ENCODE results near the gene SCART1. TPM values are rescaled to one million over a fixed set of nuclear protein-coding genes. Genes with fewer than 3 reads are reported as not detected.
"Not testable (repeated sequence)": the region's sequence is repeated elsewhere in the genome, so short reads cannot be mapped to it uniquely, and the experiment has no call there.

Gene SCART1
- 10 to 100 TPM in 1 of 4 donors, 1 to 10 TPM in 3; 1.2 to 10.7 (median 2.0) TPM for total RNA-seq

DNA sequence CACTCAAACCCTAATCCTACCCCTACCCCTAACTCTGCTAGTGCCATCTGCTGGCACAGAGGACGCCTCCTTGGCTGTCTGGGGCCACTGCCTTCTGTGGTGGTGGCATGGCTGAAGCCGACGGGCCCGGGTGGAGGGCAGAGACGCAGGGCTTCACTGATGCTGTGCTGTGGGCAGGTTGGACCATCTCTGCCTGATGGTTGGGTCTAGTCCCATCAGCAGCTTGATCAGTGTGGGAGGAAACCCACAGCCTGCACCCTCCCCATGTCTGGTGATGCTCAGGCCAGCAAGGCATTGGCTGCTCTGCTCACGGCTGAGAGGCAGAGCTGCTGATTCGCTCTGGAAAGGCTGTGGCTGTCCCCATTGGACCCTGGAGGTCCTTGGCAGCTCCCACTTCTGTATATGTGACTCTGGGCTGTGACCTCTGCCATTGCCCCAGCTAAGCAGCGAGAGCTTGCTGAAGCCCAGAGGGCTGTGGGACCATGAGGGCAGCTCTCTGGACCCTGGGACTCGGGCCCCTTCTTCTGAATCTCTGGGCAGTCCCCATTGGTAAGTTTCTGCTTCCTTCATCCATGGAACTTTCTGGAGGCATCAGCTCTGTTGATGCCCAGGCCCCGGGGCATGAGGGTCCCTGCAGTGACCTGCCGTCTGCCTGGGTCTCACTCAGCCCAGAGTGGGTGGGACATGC is at the start of gene SCART1:
Gene SCART1, plus strand, starts transcription at position 430 of the 688 bp plus-strand sequence. Its CDS starts 53 bp downstream, at position 483.
- peaks cover 8% of the 10 kb centered on the region for H3K9me3 ChIP-seq
- H3K27ac ChIP-seq: no peak within 1 kb of the TSS
- H3K4me3 ChIP-seq: no peak within 1 kb of the TSS
- no peaks in the 10 kb centered on the region for H3K4me1 ChIP-seq
- TF ChIP-seq, protein P1, sequence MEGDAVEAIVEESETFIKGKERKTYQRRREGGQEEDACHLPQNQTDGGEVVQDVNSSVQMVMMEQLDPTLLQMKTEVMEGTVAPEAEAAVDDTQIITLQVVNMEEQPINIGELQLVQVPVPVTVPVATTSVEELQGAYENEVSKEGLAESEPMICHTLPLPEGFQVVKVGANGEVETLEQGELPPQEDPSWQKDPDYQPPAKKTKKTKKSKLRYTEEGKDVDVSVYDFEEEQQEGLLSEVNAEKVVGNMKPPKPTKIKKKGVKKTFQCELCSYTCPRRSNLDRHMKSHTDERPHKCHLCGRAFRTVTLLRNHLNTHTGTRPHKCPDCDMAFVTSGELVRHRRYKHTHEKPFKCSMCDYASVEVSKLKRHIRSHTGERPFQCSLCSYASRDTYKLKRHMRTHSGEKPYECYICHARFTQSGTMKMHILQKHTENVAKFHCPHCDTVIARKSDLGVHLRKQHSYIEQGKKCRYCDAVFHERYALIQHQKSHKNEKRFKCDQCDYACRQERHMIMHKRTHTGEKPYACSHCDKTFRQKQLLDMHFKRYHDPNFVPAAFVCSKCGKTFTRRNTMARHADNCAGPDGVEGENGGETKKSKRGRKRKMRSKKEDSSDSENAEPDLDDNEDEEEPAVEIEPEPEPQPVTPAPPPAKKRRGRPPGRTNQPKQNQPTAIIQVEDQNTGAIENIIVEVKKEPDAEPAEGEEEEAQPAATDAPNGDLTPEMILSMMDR (IDR thresholded peaks at IDR 0.05): no peak
- TF ChIP-seq EP300 (IDR thresholded peaks at IDR 0.05) (no peak), POLR2A (IDR thresholded peaks at IDR 0.05) (no peak), POLR2AphosphoS5 (IDR thresholded peaks at IDR 0.05) (no peak)
- 87% methylated on average over 3 of the region's 11 CpGs for WGBS
- DNase-seq (ENCODE audit: low spot score in 2 of 2): no peak
- H3K36me3 ChIP-seq: peaks cover 9% of the 10 kb centered on the region
- H3K27me3 ChIP-seq: no peaks in the 10 kb centered on the region

DNA sequence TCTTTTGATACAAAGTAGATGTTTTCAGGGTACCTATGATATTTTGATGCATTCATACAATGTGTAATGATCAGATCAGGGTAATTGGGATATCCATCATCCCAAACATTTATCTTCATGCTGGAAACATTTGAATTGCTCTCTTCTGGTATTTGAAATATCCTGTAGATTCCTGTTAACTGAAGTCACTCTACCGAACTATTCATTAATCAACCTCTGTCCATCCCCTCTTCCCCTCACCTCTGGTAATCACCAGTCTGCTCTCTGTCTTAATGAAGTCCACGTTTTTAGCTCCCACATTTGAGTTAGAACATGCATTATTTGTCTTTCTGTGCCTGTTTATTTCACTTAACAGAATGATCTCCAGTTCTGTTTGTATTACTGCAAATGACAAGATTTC is 48.5 kb upstream of the SCART1 start:
- Histone ChIP-seq H3K36me3 (peaks cover 50% of the 10 kb centered on the region), H3K27me3 (no peaks in the 10 kb centered on the region), H3K4me1 (no peaks in the 10 kb centered on the region), H3K27ac (no peak overlapping the region), H3K4me3 (no peak overlapping the region), H3K9me3 (no peaks in the 10 kb centered on the region)
- no peak for DNase-seq (ENCODE audit: low spot score in 2 of 2)
- TF ChIP-seq POLR2AphosphoS5 (IDR thresholded peaks at IDR 0.05) (no peak), EP300 (IDR thresholded peaks at IDR 0.05) (no peak), POLR2A (IDR thresholded peaks at IDR 0.05) (no peak)
- TF ChIP-seq, protein P1 (IDR thresholded peaks at IDR 0.05): no peak
- 62% methylated on average over 2 of the region's 2 CpGs for WGBS

DNA sequence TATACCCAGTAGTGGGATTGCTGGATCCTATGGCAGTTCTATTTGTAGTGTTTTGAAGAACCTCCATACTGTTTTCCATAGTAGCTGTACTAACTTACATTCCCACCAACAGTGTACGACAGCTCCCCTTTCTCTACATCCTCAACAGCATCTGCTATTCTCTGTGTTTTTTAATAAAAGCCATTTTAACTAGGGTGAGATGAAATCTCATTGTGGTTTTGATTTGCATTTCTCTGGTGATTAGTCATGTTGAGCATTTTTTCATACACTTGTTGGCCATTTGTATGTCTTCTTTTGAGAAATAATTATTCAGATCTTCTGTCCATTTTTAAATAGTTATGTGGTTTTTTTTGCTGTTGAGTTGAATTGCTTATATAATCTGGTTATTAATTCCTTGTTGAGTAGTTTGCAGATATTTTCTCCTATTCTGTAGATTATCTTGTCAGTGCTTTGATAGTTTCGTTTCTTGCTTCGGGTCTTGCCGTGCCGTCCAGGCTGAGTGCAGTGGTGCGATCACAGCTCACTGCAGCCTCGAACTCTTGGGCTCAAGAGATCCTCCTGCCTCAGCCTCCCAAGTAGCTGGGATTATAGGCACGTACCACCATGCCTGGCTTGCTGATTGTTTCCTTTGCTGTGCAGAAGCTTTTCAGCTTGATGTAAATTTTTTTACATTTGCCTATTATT is 47.8 kb upstream of the SCART1 start:
- no peaks in the 10 kb centered on the region for H3K4me1 ChIP-seq
- WGBS: 91% methylated on average over 8 of the region's 8 CpGs
- peaks cover 50% of the 10 kb centered on the region for H3K36me3 ChIP-seq
- DNase-seq (ENCODE audit: low spot score in 2 of 2): peak in 1 of 2 donors; percentile 26
- H3K27me3 ChIP-seq: no peaks in the 10 kb centered on the region
- no peak overlapping the region for H3K4me3 ChIP-seq
- TF ChIP-seq POLR2AphosphoS5 (IDR thresholded peaks at IDR 0.05) (no peak), POLR2A (IDR thresholded peaks at IDR 0.05) (no peak), EP300 (IDR thresholded peaks at IDR 0.05) (no peak)
- TF ChIP-seq, protein P1 (IDR thresholded peaks at IDR 0.05): no peak
- H3K9me3 ChIP-seq: peaks cover 5% of the 10 kb centered on the region
- H3K27ac ChIP-seq: no peak overlapping the region

DNA sequence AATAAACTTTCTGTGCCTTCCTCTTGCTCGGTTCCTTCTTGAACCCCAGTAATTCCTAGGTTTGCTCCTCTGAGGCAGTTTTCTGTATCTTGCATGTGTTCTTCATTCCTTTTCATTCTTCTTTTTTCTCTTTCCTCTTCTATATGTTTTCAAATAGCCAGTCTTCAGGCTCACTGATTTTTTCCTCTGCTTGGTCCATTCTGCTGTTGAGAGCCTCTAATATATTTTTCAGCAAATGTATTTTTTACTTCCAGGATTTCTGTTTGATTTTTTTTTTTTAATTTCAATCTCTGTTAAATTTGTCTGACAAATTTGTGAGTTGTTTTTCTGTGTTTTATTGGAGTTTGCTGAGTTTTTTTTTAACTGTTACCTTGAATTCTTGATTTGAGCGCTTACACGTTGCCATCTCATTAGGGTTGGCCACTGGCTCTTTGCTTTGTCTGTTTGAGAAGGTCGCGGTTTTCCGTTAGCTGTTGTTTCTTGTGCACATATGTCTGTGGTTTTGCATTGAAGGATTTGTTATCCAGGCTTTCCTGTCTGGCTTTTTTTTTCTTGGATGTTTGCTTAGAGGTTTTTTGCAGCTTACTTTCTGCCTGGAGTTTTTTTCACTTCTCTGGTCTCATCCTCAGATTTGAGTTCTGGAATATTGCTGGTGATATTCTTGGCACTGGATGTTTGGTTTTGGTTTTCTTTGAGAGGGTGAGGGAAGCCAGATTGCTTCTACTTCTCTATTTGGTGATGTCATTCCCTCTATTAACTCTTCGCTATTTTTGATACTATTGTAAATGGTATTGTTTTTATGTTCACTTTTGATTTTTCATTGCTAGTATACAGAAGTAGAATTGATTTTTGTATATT is 42.0 kb upstream of the SCART1 start:
- no peaks in the 10 kb centered on the region for H3K4me1 ChIP-seq
- H3K36me3 ChIP-seq: peaks cover 48% of the 10 kb centered on the region
- no peaks in the 10 kb centered on the region for H3K27me3 ChIP-seq
- no peak for TF ChIP-seq POLR2A (IDR thresholded peaks at IDR 0.05)
- TF ChIP-seq, protein P1 (IDR thresholded peaks at IDR 0.05): no peak
- 96% methylated on average over 7 of the region's 7 CpGs for WGBS
- no peak overlapping the region for H3K4me3 ChIP-seq
- H3K9me3 ChIP-seq: peaks cover 20% of the 10 kb centered on the region
- no peak for DNase-seq (ENCODE audit: low spot score in 2 of 2)
- H3K27ac ChIP-seq: no peak overlapping the region

DNA sequence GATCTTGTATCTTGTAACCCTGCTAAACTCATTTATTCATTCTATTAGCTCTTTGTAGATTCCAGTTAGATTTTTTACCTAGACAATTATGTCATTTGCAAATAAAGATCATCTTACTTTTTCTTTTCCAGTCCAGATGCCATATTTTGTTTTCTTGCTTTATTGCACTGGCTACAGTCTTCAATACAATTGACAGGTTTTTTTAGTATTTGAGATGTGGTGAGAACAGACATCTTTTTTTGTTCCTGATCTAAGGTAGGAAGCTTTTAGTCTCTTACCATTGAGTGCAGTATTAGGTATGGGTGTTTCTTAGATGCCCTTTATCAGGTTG is 41.4 kb upstream of the SCART1 start:
- Histone ChIP-seq H3K36me3 (peaks cover 48% of the 10 kb centered on the region), H3K27me3 (no peaks in the 10 kb centered on the region), H3K4me1 (no peaks in the 10 kb centered on the region), H3K4me3 (no peak overlapping the region), H3K27ac (no peak overlapping the region), H3K9me3 (peaks cover 20% of the 10 kb centered on the region)
- DNase-seq (ENCODE audit: low spot score in 2 of 2): no peak
- TF ChIP-seq EP300 (IDR thresholded peaks at IDR 0.05) (no peak), POLR2AphosphoS5 (IDR thresholded peaks at IDR 0.05) (no peak), POLR2A (IDR thresholded peaks at IDR 0.05) (no peak)
- TF ChIP-seq, protein P1 (IDR thresholded peaks at IDR 0.05): no peak

DNA sequence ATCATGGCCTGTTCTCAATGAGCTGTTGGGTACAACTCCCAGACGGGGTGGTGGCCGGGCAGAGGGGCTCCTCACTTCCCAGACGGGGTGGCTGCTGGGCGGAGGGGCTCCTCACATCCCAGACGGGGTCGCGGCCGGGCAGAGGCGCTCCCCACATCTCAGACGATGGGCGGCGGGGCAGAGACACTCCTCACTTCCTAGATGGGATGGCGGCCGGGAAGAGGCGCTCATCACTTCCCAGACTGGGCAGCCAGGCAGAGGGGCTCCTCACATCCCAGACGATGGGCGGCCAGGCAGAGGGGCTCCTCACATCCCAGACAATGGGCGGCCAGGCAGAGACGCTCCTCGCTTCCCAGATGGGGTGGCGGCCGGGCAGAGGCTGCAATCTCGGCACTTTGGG is 39.3 kb upstream of the SCART1 start:
- H3K27me3 ChIP-seq; H3K27ac ChIP-seq; H3K4me1 ChIP-seq; DNase-seq (ENCODE audit: low spot score in 2 of 2); H3K4me3 ChIP-seq: not testable (repeated sequence)
- Histone ChIP-seq H3K9me3 (peaks cover 20% of the 10 kb centered on the region), H3K36me3 (peaks cover 57% of the 10 kb centered on the region)
- 94% methylated on average over 13 of the region's 23 CpGs for WGBS
